ENCODE results near the gene ADAMTSL3.

DNA sequence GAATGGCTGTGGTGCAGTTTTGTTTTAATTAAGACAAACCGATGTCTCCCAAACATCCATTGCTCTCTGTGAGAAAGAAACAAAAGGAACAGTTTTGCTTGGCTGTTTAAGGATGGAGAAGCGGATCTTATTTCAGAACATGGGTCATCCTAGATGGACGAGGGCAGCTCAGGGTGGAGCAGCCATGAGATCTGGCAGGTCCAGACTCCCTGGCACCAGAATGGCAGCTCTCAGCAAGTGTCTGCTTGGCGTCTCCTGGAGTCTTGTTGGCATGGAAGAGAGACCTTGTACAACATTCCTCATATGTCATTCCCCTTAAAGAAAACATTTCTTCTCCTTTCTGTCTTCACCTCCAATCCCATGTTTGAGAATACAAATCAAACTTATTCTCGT, 93.8 kb downstream of the ADAMTSL3 start:
- TF ChIP-seq, protein P1, sequence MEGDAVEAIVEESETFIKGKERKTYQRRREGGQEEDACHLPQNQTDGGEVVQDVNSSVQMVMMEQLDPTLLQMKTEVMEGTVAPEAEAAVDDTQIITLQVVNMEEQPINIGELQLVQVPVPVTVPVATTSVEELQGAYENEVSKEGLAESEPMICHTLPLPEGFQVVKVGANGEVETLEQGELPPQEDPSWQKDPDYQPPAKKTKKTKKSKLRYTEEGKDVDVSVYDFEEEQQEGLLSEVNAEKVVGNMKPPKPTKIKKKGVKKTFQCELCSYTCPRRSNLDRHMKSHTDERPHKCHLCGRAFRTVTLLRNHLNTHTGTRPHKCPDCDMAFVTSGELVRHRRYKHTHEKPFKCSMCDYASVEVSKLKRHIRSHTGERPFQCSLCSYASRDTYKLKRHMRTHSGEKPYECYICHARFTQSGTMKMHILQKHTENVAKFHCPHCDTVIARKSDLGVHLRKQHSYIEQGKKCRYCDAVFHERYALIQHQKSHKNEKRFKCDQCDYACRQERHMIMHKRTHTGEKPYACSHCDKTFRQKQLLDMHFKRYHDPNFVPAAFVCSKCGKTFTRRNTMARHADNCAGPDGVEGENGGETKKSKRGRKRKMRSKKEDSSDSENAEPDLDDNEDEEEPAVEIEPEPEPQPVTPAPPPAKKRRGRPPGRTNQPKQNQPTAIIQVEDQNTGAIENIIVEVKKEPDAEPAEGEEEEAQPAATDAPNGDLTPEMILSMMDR (IDR thresholded peaks at IDR 0.05), result no peak
- no peak for TF ChIP-seq EZH2 (IDR thresholded peaks at IDR 0.05)
